Neutrophil (primary cell): ENCODE data around the gene UBQLN4.

ENCODE experiments used
- H3K27ac ChIP-seq: fragments of 200-600 bp; sonication (generic); 2 replicates; pipeline ENCODE4 v1.5.1; 2016; ENCODE audit warnings: mild to moderate bottlenecking, moderate library complexity
- H3K27me3 ChIP-seq: fragments of 200-600 bp; sonication (generic); 2 replicates; pipeline ENCODE4 v1.6.0; 2016; ENCODE audit warnings: mild to moderate bottlenecking
- H3K36me3 ChIP-seq: fragments of 200-600 bp; sonication (generic); 2 replicates; pipeline ENCODE4 v1.5.1; 2017
- H3K4me1 ChIP-seq, 2 experiments: fragments of 200-600 bp in 1 of 2; sonication (generic) in 1 of 2; 1 replicate in 1 of 2; 2 replicates in 1 of 2; pipeline versions ENCODE4 v1.5.1 to v1.6.1; 2013 to 2016; ENCODE audit warnings: low read depth in 1 of 2, low read length in 1 of 2, mild to moderate bottlenecking in 1 of 2, moderate library complexity in 1 of 2; ENCODE audit not compliant: control insufficient read depth in 1 of 2, insufficient read depth in 1 of 2
- H3K4me3 ChIP-seq, 2 experiments: fragments of 200-600 bp in 1 of 2; sonication (generic) in 1 of 2; 1 replicate in 1 of 2; 2 replicates in 1 of 2; pipeline ENCODE4 v1.5.1; 2013 to 2016; ENCODE audit warnings: low read depth in 1 of 2, low read length in 1 of 2, mild to moderate bottlenecking in 1 of 2, moderate library complexity in 1 of 2
- H3K9me3 ChIP-seq: fragments of 200-600 bp; sonication (generic); 2 replicates; pipeline ENCODE4 v1.5.1; 2016
- CTCF ChIP-seq: fragments of 200-600 bp; sonication (generic); IDR thresholded peaks from 2 replicates; pipeline ENCODE4 v1.5.1; 2016; ENCODE audit warnings: antibody characterized with exemption

UBQLN4 gene

GRCh38 chr1:156053768-156054499 lies at the start of gene UBQLN4:
Gene UBQLN4 (minus strand): TSS chr1:156053798. CDS start chr1:156053701, 97 bp downstream.
- TF ChIP-seq CTCF: peak; percentile 72
- Histone ChIP-seq H3K27me3 (no peaks in the 10 kb centered on the region), H3K27ac (peak within 1 kb of the TSS; percentile 85), H3K36me3 (peaks cover 15% of the 10 kb centered on the region), H3K4me3 (peak within 1 kb of the TSS; percentile 87 to 98), H3K9me3 (no peaks in the 10 kb centered on the region), H3K4me1 (peaks cover 22 to 31% of the 10 kb centered on the region in 2 experiments)

GRCh38 chr1:156102633-156103511 lies 49.3 kb upstream of the UBQLN4 start:
- TF ChIP-seq CTCF: no peak
- no peak overlapping the region for H3K4me3 ChIP-seq
- peaks cover 7 to 8% of the 10 kb centered on the region in 2 experiments for H3K4me1 ChIP-seq
- peaks cover 76% of the 10 kb centered on the region for H3K27me3 ChIP-seq
- no peaks in the 10 kb centered on the region for H3K9me3 ChIP-seq
- no peak overlapping the region for H3K27ac ChIP-seq
- no peaks in the 10 kb centered on the region for H3K36me3 ChIP-seq

DNA sequence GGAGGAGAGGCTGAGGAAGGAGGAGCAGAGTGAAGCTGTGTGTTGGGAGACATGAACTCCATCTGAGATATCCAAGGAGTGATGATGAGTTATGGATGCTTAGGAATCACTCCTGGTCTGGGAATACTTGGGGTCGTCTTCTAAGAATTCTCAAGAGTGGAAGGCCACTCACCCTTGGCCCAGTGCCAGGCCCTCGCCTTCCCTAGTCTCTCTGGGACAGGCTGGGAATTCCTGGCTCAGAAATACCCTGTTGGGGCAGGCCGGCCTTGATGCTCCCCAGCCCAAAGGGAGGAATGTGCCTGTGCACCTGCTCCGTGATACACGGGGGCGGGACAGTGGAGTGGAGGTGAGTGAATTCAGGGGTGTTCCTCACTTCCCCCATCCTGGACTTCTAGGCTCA lies 48.3 kb upstream of the UBQLN4 start:
- H3K4me1 ChIP-seq: peaks cover 7 to 10% of the 10 kb centered on the region in 2 experiments
- no peak for TF ChIP-seq CTCF
- peaks cover 76% of the 10 kb centered on the region for H3K27me3 ChIP-seq
- H3K9me3 ChIP-seq: no peaks in the 10 kb centered on the region
- H3K27ac ChIP-seq: no peak overlapping the region
- H3K36me3 ChIP-seq: no peaks in the 10 kb centered on the region
- H3K4me3 ChIP-seq: no peak overlapping the region

GRCh38 chr1:156100205-156100995 lies 46.8 kb upstream of the UBQLN4 start:
- Histone ChIP-seq H3K36me3 (no peaks in the 10 kb centered on the region), H3K27ac (no peak overlapping the region), H3K27me3 (peaks cover 68% of the 10 kb centered on the region), H3K9me3 (no peaks in the 10 kb centered on the region), H3K4me1 (peaks cover 7 to 13% of the 10 kb centered on the region in 2 experiments), H3K4me3 (no peak overlapping the region)
- TF ChIP-seq CTCF: no peak

- H3K27me3 ChIP-seq: peaks cover 68% of the 10 kb centered on the region
- H3K9me3 ChIP-seq: no peaks in the 10 kb centered on the region
- TF ChIP-seq CTCF: no peak
- peaks cover 5 to 12% of the 10 kb centered on the region in 2 experiments for H3K4me1 ChIP-seq
- H3K4me3 ChIP-seq: no peak overlapping the region
- no peaks in the 10 kb centered on the region for H3K36me3 ChIP-seq
- H3K27ac ChIP-seq: no peak overlapping the region
Measured at GRCh38 chr1:156099282-156099681, 45.7 kb upstream of the UBQLN4 start.
